K562 (cell line): ENCODE measurements around the gene ARMS2. TPM values are rescaled to one million over a fixed set of nuclear protein-coding genes. Genes with fewer than 3 reads are reported as not detected.

Experiments used
- ATAC-seq: fragments of 200-7000 bp; cut with Tn5 transposase; 3 replicates; pipeline ENCODE4 v1.9.1; 2020; ENCODE audit warnings: moderate library complexity
- BruUV-seq: library from RNA; stranded (reverse); fragments of 400-500 nt; replicated peaks from 2 replicates; lab custom pipeline; 2021; lab: Mats Ljungman, UMichigan
- CTCF ChIA-PET: fragments of 300-600 bp; formaldehyde crosslinking; extraction: SDS; loops from one replicate; lab custom pipeline; 2021; ENCODE audit warnings: low intra/inter-chr PET ratio; lab: Yijun Ruan, JAX
- POLR2A ChIA-PET: fragments of 300-600, 350-650 bp; sonication (Branson Sonifier 250); formaldehyde crosslinking; extraction: SDS; loops from one replicate; lab custom pipeline; 2021; ENCODE audit warnings: antibody characterized with exemption, inconsistent platforms; lab: Yijun Ruan, JAX
- DNase-seq, 4 experiments: peaks; one replicate each; pipeline versions ENCODE4 v3.0.0 to v3.0.0-alpha.2; 2011 to 2018; ENCODE audit warnings: low spot score in 3 of 4, mixed read lengths in 3 of 4; ENCODE audit errors: extremely low read depth in 1 of 4
- FAIRE-seq: peaks from 2 replicates; lab custom pipeline; 2011; peaks lifted over from hg19 to GRCh38; lab: Jason Lieb, UNC
- H2AFZ ChIP-seq: 2 replicates; pipeline ENCODE4 v1.6.0; 2011; ENCODE audit warnings: low read depth, low read length, control low read depth, inconsistent platforms
- H3K27ac ChIP-seq: fragments of 200-600 bp; 3 replicates; pipeline ENCODE4 v1.8.0; 2011; ENCODE audit warnings: low read depth, mild to moderate bottlenecking, control low read depth, inconsistent platforms, low read length, moderate library complexity, mixed read lengths; ENCODE audit errors: extremely low read depth
- H3K27me3 ChIP-seq, 2 experiments: fragments of 300-600 bp in 1 of 2; 2 replicates in 1 of 2; 3 replicates in 1 of 2; pipeline versions ENCODE4 v1.6.0 to v1.8.0; 2011; ENCODE audit warnings: inconsistent platforms in 2 of 2, low read length in 2 of 2, mild to moderate bottlenecking in 1 of 2, mixed read lengths in 1 of 2, moderate library complexity in 1 of 2; ENCODE audit not compliant: control insufficient read depth in 2 of 2, insufficient read depth in 2 of 2
- H3K36me3 ChIP-seq: fragments of 300-600 bp; 3 replicates; pipeline ENCODE4 v1.8.0; 2011; ENCODE audit warnings: mild to moderate bottlenecking, low read length, inconsistent platforms; ENCODE audit not compliant: control insufficient read depth, insufficient read depth
- H3K4me1 ChIP-seq, 2 experiments: fragments of 200-600 bp in 1 of 2; replicated peaks in 1 of 2; 2 replicates in 1 of 2; 3 replicates in 1 of 2; pipeline versions ENCODE4 v1.5.1 to v1.8.0; 2011; ENCODE audit warnings: inconsistent platforms in 2 of 2, low read length in 2 of 2, mild to moderate bottlenecking in 1 of 2, mixed read lengths in 1 of 2, moderate library complexity in 1 of 2; ENCODE audit not compliant: control insufficient read depth in 2 of 2, insufficient read depth in 2 of 2
- H3K4me2 ChIP-seq: 2 replicates; pipeline ENCODE4 v1.6.1; 2011; ENCODE audit warnings: low read length, control low read depth, inconsistent platforms, mixed read lengths; ENCODE audit not compliant: insufficient read depth
- H3K4me3 ChIP-seq: fragments of 200-600 bp; sonication (generic), shearing (Covaris generic); 2 replicates; pipeline ENCODE4 v1.5.1; 2016; ENCODE audit warnings: control low read depth, inconsistent platforms
- H3K79me2 ChIP-seq: fragments of 200-600 bp; 3 replicates; pipeline ENCODE4 v1.8.0; 2011; ENCODE audit warnings: low read length, inconsistent platforms; ENCODE audit not compliant: control insufficient read depth, insufficient read depth
- H3K9ac ChIP-seq, 2 experiments: 2 replicates each; pipeline versions ENCODE4 v1.6.0 to v1.6.1; 2011; ENCODE audit warnings: low read depth in 2 of 2, low read length in 2 of 2, control low read depth in 1 of 2, inconsistent platforms in 1 of 2, mild to moderate bottlenecking in 1 of 2, mixed read lengths in 1 of 2; ENCODE audit not compliant: insufficient read depth in 1 of 2
- H3K9me1 ChIP-seq: one replicate; pipeline ENCODE4 v1.6.0; 2011; ENCODE audit warnings: inconsistent platforms, mild to moderate bottlenecking, low read length, moderate library complexity; ENCODE audit not compliant: control insufficient read depth, insufficient read depth
- H3K9me3 ChIP-seq: replicated peaks from 2 replicates; pipeline ENCODE4 v1.5.1; 2011; ENCODE audit warnings: low read depth, low read length, inconsistent platforms; ENCODE audit not compliant: control insufficient read depth, insufficient read depth
- H4K20me1 ChIP-seq: replicated peaks from 2 replicates; pipeline ENCODE4 v1.6.1; 2011; ENCODE audit warnings: low read length, inconsistent platforms, mixed read lengths; ENCODE audit not compliant: control insufficient read depth, insufficient read depth
- ASH1L ChIP-seq: fragments of 450-650 bp; IDR thresholded peaks from 2 replicates; pipeline ENCODE4 v1.6.1; 2018; ENCODE audit warnings: borderline replicate concordance, mild to moderate bottlenecking, low read depth; ENCODE audit not compliant: partially characterized antibody
- ATF1 ChIP-seq, 2 experiments: fragments of 450-650 bp in 1 of 2; IDR thresholded peaks; 2 replicates each; pipeline ENCODE4 v1.6.1; 2016; ENCODE audit warnings: missing compliant biosample characterization in 1 of 2, missing genetic modification characterization in 1 of 2
- GTF2F1 ChIP-seq: IDR thresholded peaks from 2 replicates; pipeline ENCODE4 v1.6.1; 2011; ENCODE audit warnings: low read depth, low read length, improper control_type of control experiment
- HOXB6 ChIP-seq: fragments of 250-450 bp; sonication (Bioruptor Pico); IDR thresholded peaks from 2 replicates; pipeline ENCODE4 v1.5.1; 2022; ENCODE audit warnings: mild to moderate bottlenecking, borderline replicate concordance
- NCOA2 ChIP-seq, 2 experiments: fragments of 450-650 bp; IDR thresholded peaks; 2 replicates each; pipeline ENCODE4 v1.6.1; 2018; ENCODE audit warnings: mild to moderate bottlenecking in 2 of 2, moderate library complexity in 1 of 2; ENCODE audit not compliant: partially characterized antibody in 2 of 2
- SMC3 ChIP-seq: conservative IDR thresholded peaks from 2 replicates; pipeline ENCODE4 v1.6.1; 2011; ENCODE audit warnings: low read depth, low read length, improper control_type of control experiment; ENCODE audit not compliant: insufficient read depth
- TCFL5 ChIP-seq: fragments of 250-450 bp; sonication (Bioruptor Pico); conservative IDR thresholded peaks from 2 replicates; pipeline ENCODE4 v1.6.1; 2021; ENCODE audit warnings: mild to moderate bottlenecking, moderate library complexity, matching md5 sums
- ZNF134 ChIP-seq: fragments of 250-450 bp; sonication (Bioruptor Pico); conservative IDR thresholded peaks from 2 replicates; pipeline ENCODE4 v1.4.0; 2020
- ZNF431 ChIP-seq: sonication (generic); formaldehyde crosslinking; IDR thresholded peaks from 2 replicates; pipeline ENCODE4 v1.8.0; 2022; ENCODE audit warnings: mild to moderate bottlenecking, missing genetic modification reagents
- WGBS: fragments of 100-300 bp; shearing (Covaris generic); methylation state at CpG from one replicate; pipeline ENCODE4 v1.1.6; 2016; ENCODE audit warnings: low coverage, mixed read lengths; ENCODE audit not compliant: insufficient coverage; ENCODE audit errors: missing lambda C conversion rate; 5-methylcytosine and 5-hydroxymethylcytosine counted together
- in situ Hi-C: fragments of 300-500 bp; cut with MboI; formaldehyde crosslinking; loops from 4 replicates; pipeline ENCODE4 v1.15.0; 2018; ENCODE audit warnings: inconsistent platforms, mixed read lengths
- intact Hi-C: fragments of 100-400 bp; cut with micrococcal nuclease; formaldehyde crosslinking; loops from 2 replicates; pipeline ENCODE4 v1.14.2; 2022
- polyA plus RNA-seq, 8 experiments: library from polyadenylated mRNA; depleted of rRNA in 4 of 8; stranded (reverse) in 5 of 8; unstranded in 3 of 8; fragments of >200 nt; fragmentation: Nextera tagmentation in 2 of 8; fragmentation: Illumina TruSeq in 1 of 8; extraction: Ambion mirVana in 2 of 8; extraction: Trizol in 1 of 8; gene quantifications; 2 replicates each; pipeline versions ENCODE4 v1.2.1 to v1.2.3, GENCODE V29; 2011 to 2014; ENCODE audit warnings: inconsistent platforms in 1 of 8, missing spikeins in 1 of 8
- total RNA-seq, 7 experiments: library from RNA; depleted of rRNA in 6 of 7; stranded (reverse); fragments of >200 nt in 6 of 7; fragmentation: Illumina TruSeq in 2 of 7; extraction: Trizol in 2 of 7; gene quantifications; 2 replicates each; pipeline versions ENCODE4 v1.2.1 to v1.2.3, GENCODE V29; 2011 to 2021; ENCODE audit warnings: low replicate concordance in 1 of 7
- TF ChIP-seq, protein P1 (sequence below): IDR thresholded peaks from 2 replicates; pipeline ENCODE4 v1.6.1; 2012; ENCODE audit warnings: low read depth, low read length, improper control_type of control experiment, borderline replicate concordance
- TF ChIP-seq, protein P2 (sequence below), 3 experiments: IDR thresholded peaks in 2 of 3; conservative IDR thresholded peaks in 1 of 3; 2 replicates each; pipeline ENCODE4 v1.5.1; 2011 to 2012; ENCODE audit warnings: low read length in 3 of 3, mild to moderate bottlenecking in 3 of 3, control low read depth in 2 of 3, improper control_type of control experiment in 1 of 3, inconsistent platforms in 1 of 3, low read depth in 1 of 3, mixed read lengths in 1 of 3, moderate library complexity in 1 of 3; ENCODE audit not compliant: insufficient read depth in 2 of 3

Gene ARMS2
- total and polyA plus RNA-seq, 9 of the 15 experiments (the other 6 are each of a cell fraction or from before 2014, with no cell fraction given), result not detected

DNA sequence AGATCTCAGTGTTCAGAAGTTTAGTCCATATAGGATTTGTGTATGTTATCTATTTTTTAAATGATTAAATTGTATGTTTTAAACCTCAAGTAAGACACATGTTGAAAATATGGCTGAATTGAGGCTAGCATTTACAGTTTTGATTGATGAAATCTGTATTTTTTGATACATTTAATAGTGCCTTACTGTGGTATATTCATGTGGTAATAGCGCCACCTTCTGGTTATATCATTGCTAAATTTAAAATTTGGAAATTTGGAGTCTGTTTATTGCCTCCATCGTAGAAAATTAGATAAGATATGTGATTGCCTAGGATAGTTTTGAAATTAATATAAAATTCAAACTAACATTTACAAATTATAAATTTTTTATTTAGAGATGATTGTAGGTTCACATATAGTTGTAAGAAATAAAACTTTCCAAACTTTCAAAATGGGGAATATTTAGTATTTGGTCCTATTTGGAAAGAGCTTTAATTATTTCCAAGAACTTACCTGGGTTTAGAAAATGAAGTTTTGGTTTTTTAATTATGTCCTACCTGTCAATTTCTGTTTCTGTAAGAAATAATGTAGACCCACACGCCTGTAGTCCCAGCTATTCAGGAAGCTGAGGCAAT, 19.1 kb upstream of the ARMS2 start:
- Histone ChIP-seq H4K20me1 (no peaks in the 10 kb centered on the region), H3K79me2 (no peaks in the 10 kb centered on the region), H2AFZ (no peak overlapping the region), H3K36me3 (no peaks in the 10 kb centered on the region), H3K4me2 (no peak overlapping the region), H3K27me3 (no peaks in the 10 kb centered on the region; a peak in 1 of 5 replicates), H3K9me3 (no peaks in the 10 kb centered on the region), H3K4me3 (no peak overlapping the region), H3K4me1 (no peaks in the 10 kb centered on the region), H3K9ac (no peak overlapping the region), H3K27ac (no peak overlapping the region), H3K9me1 (no peaks in the 10 kb centered on the region)
- ATAC-seq (no peak), DNase-seq (peak; percentile 9 to 23 (median 20)), FAIRE-seq (no peak)
- ChIA-PET POLR2A (no interaction called here), CTCF (interaction anchor here (0.7 to 1.7 kb wide), 6 partner anchors 95 to 381 kb away, joined by 3 to 21 read pairs (median 3); no protein-coding TSS in a partner anchor)
- in situ Hi-C loops (loop anchor here (25.0 kb wide), 1 partner anchor 298 kb away; no protein-coding TSS in a partner anchor), intact Hi-C loops (loop anchor here (1.0 to 5.0 kb wide), 4 partner anchors 93 to 293 kb away; no protein-coding TSS in a partner anchor)
- 0% methylated on average over 2 of the region's 3 CpGs for WGBS
- BruUV-seq, result no TSS peak
- no peak for TF ChIP-seq ZNF134 (CRISPR knock-in tag)
- TF ChIP-seq ZNF431, result no peak
- TF ChIP-seq TCFL5 (CRISPR knock-in tag), result no peak
- no peak for TF ChIP-seq ATF1 (CRISPR knock-in tag; IDR thresholded peaks at IDR 0.05)
- TF ChIP-seq ATF1 (tag; IDR thresholded peaks at IDR 0.05), result no peak
- TF ChIP-seq NCOA2 (IDR thresholded peaks at IDR 0.05; ENCODE audit: partially characterized antibody in 2 of 2), result no peak
- TF ChIP-seq, protein P1, sequence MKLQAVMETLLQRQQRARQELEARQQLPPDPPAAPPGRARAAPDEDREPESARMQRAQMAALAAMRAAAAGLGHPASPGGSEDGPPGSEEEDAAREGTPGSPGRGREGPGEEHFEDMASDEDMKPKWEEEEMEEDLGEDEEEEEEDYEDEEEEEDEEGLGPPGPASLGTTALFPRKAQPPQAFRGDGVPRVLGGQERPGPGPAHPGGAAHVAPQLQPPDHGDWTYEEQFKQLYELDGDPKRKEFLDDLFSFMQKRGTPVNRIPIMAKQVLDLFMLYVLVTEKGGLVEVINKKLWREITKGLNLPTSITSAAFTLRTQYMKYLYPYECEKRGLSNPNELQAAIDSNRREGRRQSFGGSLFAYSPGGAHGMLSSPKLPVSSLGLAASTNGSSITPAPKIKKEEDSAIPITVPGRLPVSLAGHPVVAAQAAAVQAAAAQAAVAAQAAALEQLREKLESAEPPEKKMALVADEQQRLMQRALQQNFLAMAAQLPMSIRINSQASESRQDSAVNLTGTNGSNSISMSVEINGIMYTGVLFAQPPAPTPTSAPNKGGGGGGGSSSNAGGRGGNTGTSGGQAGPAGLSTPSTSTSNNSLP, result 0 out of 2 replicates have a peak, but pooled peaks have one; percentile 40
- no peak for TF ChIP-seq HOXB6
- TF ChIP-seq, protein P2, sequence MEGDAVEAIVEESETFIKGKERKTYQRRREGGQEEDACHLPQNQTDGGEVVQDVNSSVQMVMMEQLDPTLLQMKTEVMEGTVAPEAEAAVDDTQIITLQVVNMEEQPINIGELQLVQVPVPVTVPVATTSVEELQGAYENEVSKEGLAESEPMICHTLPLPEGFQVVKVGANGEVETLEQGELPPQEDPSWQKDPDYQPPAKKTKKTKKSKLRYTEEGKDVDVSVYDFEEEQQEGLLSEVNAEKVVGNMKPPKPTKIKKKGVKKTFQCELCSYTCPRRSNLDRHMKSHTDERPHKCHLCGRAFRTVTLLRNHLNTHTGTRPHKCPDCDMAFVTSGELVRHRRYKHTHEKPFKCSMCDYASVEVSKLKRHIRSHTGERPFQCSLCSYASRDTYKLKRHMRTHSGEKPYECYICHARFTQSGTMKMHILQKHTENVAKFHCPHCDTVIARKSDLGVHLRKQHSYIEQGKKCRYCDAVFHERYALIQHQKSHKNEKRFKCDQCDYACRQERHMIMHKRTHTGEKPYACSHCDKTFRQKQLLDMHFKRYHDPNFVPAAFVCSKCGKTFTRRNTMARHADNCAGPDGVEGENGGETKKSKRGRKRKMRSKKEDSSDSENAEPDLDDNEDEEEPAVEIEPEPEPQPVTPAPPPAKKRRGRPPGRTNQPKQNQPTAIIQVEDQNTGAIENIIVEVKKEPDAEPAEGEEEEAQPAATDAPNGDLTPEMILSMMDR (IDR thresholded peaks at IDR 0.05 in 2 of 3, conservative IDR thresholded peaks at IDR 0.05 in 1 of 3; ENCODE audit: insufficient read depth in 2 of 3, low read depth in 1 of 3, low read length in 3 of 3), result peak in 2 of 3 experiments; percentile 19 to 62; a peak in 4 of 6 replicates
- no peak for TF ChIP-seq ASH1L
- TF ChIP-seq SMC3, result 0 out of 2 replicates have a peak, but pooled peaks have one; percentile 15
- no peak for TF ChIP-seq GTF2F1
